Mesothelial cell of epicardium (in vitro differentiated cells): ENCODE data around the gene MORN3. TPM values are rescaled to one million over a fixed set of nuclear protein-coding genes. Genes with fewer than 3 reads are reported as not detected.
A peak's percentile ranks its signal among the peaks of the same experiment; 100 is the strongest.
"Not testable (repeated sequence)": the region's sequence is repeated elsewhere in the genome, so short reads cannot be mapped to it uniquely, and the experiment has no call there.

Source experiments
- DNase-seq, 2 experiments: peaks; one replicate each; pipeline ENCODE4 v3.0.0; 2021; ENCODE audit warnings: low spot score in 2 of 2; ENCODE audit not compliant: unreplicated experiment in 2 of 2
- H3K27ac Mint-ChIP-seq: 2 replicates; pipeline ENCODE4 v1.8.0; 2021; ENCODE audit warnings: mixed read lengths
- H3K27me3 Mint-ChIP-seq: 2 replicates; pipeline ENCODE4 v1.8.0; 2021; ENCODE audit warnings: low read depth, mixed read lengths
- H3K36me3 Mint-ChIP-seq: 2 replicates; pipeline ENCODE4 v1.8.0; 2021; ENCODE audit warnings: mixed read lengths
- H3K4me1 Mint-ChIP-seq: 2 replicates; pipeline ENCODE4 v1.8.0; 2021; ENCODE audit warnings: mixed read lengths
- H3K4me3 Mint-ChIP-seq: 2 replicates; pipeline ENCODE4 v1.8.0; 2021; ENCODE audit warnings: mild to moderate bottlenecking, moderate library complexity, mixed read lengths
- H3K9me3 Mint-ChIP-seq: 2 replicates; pipeline ENCODE4 v1.8.0; 2021; ENCODE audit warnings: mixed read lengths
- total RNA-seq: library from RNA; stranded (reverse); gene quantifications from 3 replicates; pipeline ENCODE4 v1.2.1, GENCODE V29; 2021
- TF ChIP-seq, protein P1 (sequence below): fragments of 200-600 bp; sonication (generic); IDR thresholded peaks from one replicate; pipeline ENCODE4 v1.5.0; 2021; ENCODE audit warnings: antibody characterized with exemption; ENCODE audit not compliant: unreplicated experiment

MORN3 gene
- total RNA-seq, 1 donor from 2014 or later, result 0.69 TPM

DNA sequence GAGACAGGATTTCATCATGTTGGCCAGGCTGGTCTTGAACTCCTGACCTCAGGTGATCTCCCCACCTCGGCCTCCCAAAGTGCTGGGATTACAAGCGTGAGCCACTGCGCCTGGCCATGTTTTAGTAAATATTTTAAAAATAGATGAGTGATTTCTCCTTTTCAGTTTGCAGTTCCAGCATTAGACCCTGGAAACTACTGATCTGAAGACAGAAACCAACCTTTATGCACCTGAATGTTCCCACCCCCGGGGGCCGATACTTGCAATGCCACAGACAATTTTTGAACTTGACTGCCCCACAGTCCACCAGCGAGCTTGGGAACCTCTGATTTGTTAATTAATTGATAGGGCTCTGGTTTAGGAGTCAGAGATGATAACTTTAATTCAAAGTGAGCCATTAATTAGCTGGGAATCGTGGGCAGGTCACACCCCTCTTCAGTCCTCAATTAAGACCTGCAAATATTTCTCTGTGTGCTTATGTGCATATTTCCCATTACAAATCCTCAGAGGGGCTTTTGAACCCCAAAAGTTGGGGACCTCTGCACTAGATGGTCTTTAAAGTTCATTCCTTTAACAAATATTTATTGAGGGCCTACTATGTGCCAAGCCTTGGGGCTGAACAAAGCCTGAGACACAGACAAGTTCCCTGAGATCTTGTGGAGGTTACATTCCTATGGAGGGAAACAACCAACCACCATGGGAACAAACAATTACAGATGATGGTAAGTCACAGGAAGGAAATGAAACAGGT is 39.0 kb upstream of the MORN3 start:
- Mint-ChIP-seq H3K4me3 (no peak overlapping the region), H3K27me3 (no peaks in the 10 kb centered on the region), H3K36me3 (no peaks in the 10 kb centered on the region), H3K27ac (no peak overlapping the region), H3K9me3 (peaks cover 7% of the 10 kb centered on the region), H3K4me1 (peaks cover 7% of the 10 kb centered on the region)
- no peak for DNase-seq
- TF ChIP-seq, protein P1, sequence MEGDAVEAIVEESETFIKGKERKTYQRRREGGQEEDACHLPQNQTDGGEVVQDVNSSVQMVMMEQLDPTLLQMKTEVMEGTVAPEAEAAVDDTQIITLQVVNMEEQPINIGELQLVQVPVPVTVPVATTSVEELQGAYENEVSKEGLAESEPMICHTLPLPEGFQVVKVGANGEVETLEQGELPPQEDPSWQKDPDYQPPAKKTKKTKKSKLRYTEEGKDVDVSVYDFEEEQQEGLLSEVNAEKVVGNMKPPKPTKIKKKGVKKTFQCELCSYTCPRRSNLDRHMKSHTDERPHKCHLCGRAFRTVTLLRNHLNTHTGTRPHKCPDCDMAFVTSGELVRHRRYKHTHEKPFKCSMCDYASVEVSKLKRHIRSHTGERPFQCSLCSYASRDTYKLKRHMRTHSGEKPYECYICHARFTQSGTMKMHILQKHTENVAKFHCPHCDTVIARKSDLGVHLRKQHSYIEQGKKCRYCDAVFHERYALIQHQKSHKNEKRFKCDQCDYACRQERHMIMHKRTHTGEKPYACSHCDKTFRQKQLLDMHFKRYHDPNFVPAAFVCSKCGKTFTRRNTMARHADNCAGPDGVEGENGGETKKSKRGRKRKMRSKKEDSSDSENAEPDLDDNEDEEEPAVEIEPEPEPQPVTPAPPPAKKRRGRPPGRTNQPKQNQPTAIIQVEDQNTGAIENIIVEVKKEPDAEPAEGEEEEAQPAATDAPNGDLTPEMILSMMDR, result no peak

DNA sequence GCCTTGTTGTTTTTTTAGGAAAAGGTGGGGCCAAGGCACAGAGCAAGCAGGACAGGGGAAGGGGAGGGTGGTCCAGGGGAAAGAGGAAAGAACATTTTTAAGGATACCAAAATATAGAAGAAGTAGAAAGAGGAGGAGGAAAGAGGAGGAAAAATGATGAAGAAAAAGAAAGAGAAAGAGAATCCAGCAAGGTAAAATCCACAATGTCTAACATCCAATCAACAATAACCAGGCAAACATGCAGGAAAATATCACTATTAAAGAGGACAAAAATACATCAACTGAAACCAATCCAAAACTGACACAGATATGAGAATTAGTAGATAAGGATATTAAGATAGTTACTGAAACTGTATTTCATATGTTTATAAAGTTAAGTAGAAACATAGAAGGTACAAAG is 36.1 kb upstream of the MORN3 start:
- Mint-ChIP-seq H3K36me3 (no peaks in the 10 kb centered on the region), H3K4me3 (no peak overlapping the region), H3K9me3 (peaks cover 7% of the 10 kb centered on the region), H3K27ac (no peak overlapping the region), H3K4me1 (no peaks in the 10 kb centered on the region), H3K27me3 (no peaks in the 10 kb centered on the region)
- TF ChIP-seq, protein P1, result no peak
- no peak for DNase-seq

DNA sequence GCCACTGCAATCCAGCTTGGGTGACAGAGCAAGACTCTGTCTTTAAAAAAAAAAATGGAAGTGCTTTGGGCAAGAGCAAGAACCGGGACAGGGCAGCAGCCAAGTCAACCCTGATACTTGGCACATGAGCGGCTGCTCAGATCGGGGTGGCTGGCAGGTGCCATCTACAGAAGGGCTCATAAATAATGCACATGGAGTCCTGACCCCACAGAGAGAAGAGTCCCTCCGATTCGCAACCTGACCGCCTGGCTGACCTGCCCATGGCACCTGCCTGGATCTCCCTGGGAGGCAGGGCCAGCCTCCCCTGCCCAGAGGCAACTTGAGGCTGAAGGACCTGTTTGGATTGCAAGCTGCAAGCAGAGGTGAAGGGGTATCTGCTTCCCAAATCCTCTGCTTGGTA is 33.5 kb upstream of the MORN3 start:
- Mint-ChIP-seq H3K4me1 (no peaks in the 10 kb centered on the region), H3K9me3 (peaks cover 7% of the 10 kb centered on the region), H3K27me3 (no peaks in the 10 kb centered on the region), H3K4me3 (no peak overlapping the region), H3K27ac (no peak overlapping the region), H3K36me3 (no peaks in the 10 kb centered on the region)
- no peak for DNase-seq
- TF ChIP-seq, protein P1, result no peak

DNA sequence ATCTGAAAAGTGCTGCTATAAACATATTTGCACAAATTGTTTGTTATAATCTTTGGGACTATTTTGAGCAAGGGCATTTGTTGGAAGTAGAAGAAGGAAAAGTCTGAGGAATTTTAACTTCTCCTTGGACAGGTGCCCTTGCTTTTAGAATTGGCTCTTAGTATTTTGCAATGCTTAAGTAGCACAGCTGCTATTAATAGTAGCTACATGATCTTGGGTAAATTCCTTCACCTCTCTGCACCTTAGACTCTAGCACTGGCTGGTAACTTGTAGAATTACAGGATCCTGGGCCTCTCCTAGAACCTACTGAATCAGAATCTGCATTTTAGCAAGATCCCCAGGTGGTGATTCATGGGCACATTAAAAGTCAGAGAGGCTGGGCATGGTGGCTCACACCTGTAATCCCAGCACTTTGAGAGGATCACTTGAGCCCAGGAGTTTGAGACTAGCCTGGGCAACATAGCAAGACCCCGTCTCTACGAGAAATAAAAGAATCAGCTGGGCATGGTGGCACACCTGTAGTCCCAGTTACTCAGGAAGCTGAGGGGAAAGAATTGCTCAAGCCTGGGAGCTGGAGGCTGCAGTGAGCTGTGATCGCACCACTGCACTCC is 32.3 kb upstream of the MORN3 start:
- Mint-ChIP-seq H3K27ac (no peak overlapping the region), H3K36me3 (no peaks in the 10 kb centered on the region), H3K4me1 (no peaks in the 10 kb centered on the region), H3K9me3 (peaks cover 7% of the 10 kb centered on the region), H3K27me3 (no peaks in the 10 kb centered on the region), H3K4me3 (no peak overlapping the region)
- TF ChIP-seq, protein P1, result no peak
- DNase-seq, result no peak

DNA sequence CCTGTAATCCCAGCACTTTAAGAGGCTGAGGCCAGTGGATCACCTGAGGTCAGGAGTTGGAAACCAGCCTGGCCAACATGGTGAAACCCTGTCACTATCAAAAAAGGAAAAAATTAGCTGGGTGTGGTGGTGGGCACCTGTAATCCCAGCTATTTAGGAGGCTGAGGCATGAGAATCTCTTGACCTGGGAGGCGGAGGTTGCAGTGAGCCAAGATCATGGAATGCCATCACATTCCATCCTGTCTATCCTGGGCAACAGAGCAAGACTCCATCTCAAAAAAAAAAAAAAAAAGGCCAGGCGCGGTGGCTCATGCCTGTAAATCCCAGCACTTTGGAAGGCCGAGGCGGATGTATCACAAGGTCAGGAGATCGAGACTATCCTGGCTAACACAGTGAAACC is 28.4 kb upstream of the MORN3 start:
- DNase-seq, H3K4me1 Mint-ChIP-seq, H3K9me3 Mint-ChIP-seq, H3K27me3 Mint-ChIP-seq, H3K36me3 Mint-ChIP-seq, H3K4me3 Mint-ChIP-seq, H3K27ac Mint-ChIP-seq: not testable (repeated sequence)

DNA sequence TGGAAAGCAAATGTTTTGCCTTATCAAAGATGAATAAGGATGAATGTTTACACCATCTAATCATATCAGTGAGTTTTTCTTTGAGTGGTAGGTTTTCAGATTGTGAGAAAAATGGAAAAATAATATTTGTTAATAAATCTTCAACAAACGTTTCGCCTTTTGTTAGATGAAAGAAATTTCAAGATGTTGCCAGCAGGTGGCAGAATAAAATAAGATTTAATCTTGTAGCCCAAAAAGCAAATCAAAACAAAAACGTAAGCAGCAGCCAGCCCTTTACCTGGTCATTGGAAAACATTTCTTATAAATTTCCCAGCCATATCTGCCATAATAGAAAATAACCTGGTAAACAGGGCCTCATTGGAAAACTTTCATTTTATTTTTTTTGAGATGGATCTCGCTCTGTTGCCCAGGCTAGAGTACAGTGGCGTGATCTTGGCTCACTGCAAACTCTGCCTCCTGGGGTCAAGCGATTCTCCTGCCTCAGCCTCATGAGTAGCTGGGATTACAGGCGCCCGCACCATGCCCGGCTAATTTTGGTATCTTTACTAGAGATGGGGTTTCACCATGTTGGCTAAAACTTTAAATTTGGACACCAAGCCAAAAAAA is 27.7 kb upstream of the MORN3 start:
- Mint-ChIP-seq H3K27me3 (no peaks in the 10 kb centered on the region), H3K9me3 (no peaks in the 10 kb centered on the region), H3K36me3 (no peaks in the 10 kb centered on the region), H3K4me1 (no peaks in the 10 kb centered on the region), H3K27ac (no peak overlapping the region), H3K4me3 (no peak overlapping the region)
- DNase-seq, result no peak
- TF ChIP-seq, protein P1, result peak; percentile 93
